Neuronal stem cell (in vitro differentiated cells): ENCODE results near the gene WDR86.

ENCODE experiments used
- DNase-seq: peaks from one replicate; pipeline ENCODE4 v3.0.0-alpha.2; 2013; ENCODE audit warnings: low spot score
- H2AFZ ChIP-seq: one replicate; pipeline ENCODE4 v1.6.1; 2013; ENCODE audit warnings: mild to moderate bottlenecking, low read length, inconsistent platforms
- H2AK5ac ChIP-seq: 2 replicates; pipeline ENCODE4 v1.6.1; 2013; ENCODE audit warnings: low read depth, mild to moderate bottlenecking, inconsistent platforms, low read length, moderate library complexity, mixed read lengths
- H2BK120ac ChIP-seq: 2 replicates; pipeline ENCODE4 v1.6.1; 2013; ENCODE audit warnings: low read depth, mild to moderate bottlenecking, inconsistent platforms, low read length, moderate library complexity, mixed read lengths
- H2BK12ac ChIP-seq: one replicate; pipeline ENCODE4 v1.6.1; 2013; ENCODE audit warnings: low read length, inconsistent platforms
- H2BK15ac ChIP-seq: 2 replicates; pipeline ENCODE4 v1.6.1; 2013; ENCODE audit warnings: mild to moderate bottlenecking, low read length, inconsistent platforms, mixed read lengths
- H2BK5ac ChIP-seq: one replicate; pipeline ENCODE4 v1.6.1; 2013; ENCODE audit warnings: inconsistent platforms, mild to moderate bottlenecking, low read length, moderate library complexity
- H3K14ac ChIP-seq: one replicate; pipeline ENCODE4 v1.6.1; 2013; ENCODE audit warnings: low read length, inconsistent platforms
- H3K18ac ChIP-seq: 2 replicates; pipeline ENCODE4 v1.6.1; 2013; ENCODE audit warnings: low read length, inconsistent platforms
- H3K23ac ChIP-seq: 2 replicates; pipeline ENCODE4 v1.6.1; 2013; ENCODE audit warnings: low read depth, mild to moderate bottlenecking, mixed read lengths, low read length, inconsistent platforms; ENCODE audit not compliant: poor library complexity
- H3K27ac ChIP-seq: replicated peaks from 3 replicates; pipeline ENCODE4 v1.5.1; 2013; ENCODE audit warnings: low read length, inconsistent platforms
- H3K27me3 ChIP-seq, 3 experiments: 2 replicates each; pipeline ENCODE4 v1.6.1; 2013; ENCODE audit warnings: low read length in 3 of 3, mild to moderate bottlenecking in 2 of 3, inconsistent platforms in 1 of 3, low read depth in 1 of 3, mixed read lengths in 1 of 3, moderate library complexity in 1 of 3; ENCODE audit not compliant: control insufficient read depth in 3 of 3, insufficient read depth in 3 of 3
- H3K36me3 ChIP-seq, 2 donors: replicated peaks in 1 of 2; 2 replicates each; pipeline ENCODE4 v1.6.1; 2013; ENCODE audit warnings: low read length in 2 of 2; ENCODE audit not compliant: control insufficient read depth in 2 of 2, insufficient read depth in 2 of 2
- H3K4ac ChIP-seq: 2 replicates; pipeline ENCODE4 v1.6.1; 2013; ENCODE audit warnings: inconsistent platforms, mild to moderate bottlenecking, low read length, moderate library complexity
- H3K4me1 ChIP-seq, 2 donors: 1 replicate in 1 of 2; 2 replicates in 1 of 2; pipeline ENCODE4 v1.6.1; 2013; ENCODE audit warnings: low read length in 2 of 2, low read depth in 1 of 2; ENCODE audit not compliant: control insufficient read depth in 2 of 2, insufficient read depth in 1 of 2
- H3K4me2 ChIP-seq: one replicate; pipeline ENCODE4 v1.6.1; 2013; ENCODE audit warnings: mild to moderate bottlenecking, low read length, inconsistent platforms; ENCODE audit not compliant: insufficient read depth, poor library complexity, severe bottlenecking
- H3K4me3 ChIP-seq, 2 donors: 2 replicates each; pipeline ENCODE4 v1.5.1; 2013; ENCODE audit warnings: low read length in 2 of 2, mild to moderate bottlenecking in 2 of 2, inconsistent platforms in 1 of 2, moderate library complexity in 1 of 2
- H3K79me1 ChIP-seq: one replicate; pipeline ENCODE4 v1.6.1; 2013; ENCODE audit warnings: low read depth, mild to moderate bottlenecking, inconsistent platforms, low read length, moderate library complexity
- H3K9ac ChIP-seq: one replicate; pipeline ENCODE4 v1.6.1; 2013; ENCODE audit warnings: mild to moderate bottlenecking, low read depth, low read length, inconsistent platforms; ENCODE audit not compliant: poor library complexity
- H3K9me3 ChIP-seq, 2 donors: replicated peaks in 1 of 2; 2 replicates each; pipeline versions ENCODE3 to v1.6.1; 2013; ENCODE audit warnings: low read length in 2 of 2, mild to moderate bottlenecking in 2 of 2, inconsistent platforms in 1 of 2, low read depth in 1 of 2, mixed read lengths in 1 of 2, moderate library complexity in 1 of 2; ENCODE audit not compliant: control insufficient read depth in 2 of 2, insufficient read depth in 1 of 2
- H4K8ac ChIP-seq: one replicate; pipeline ENCODE4 v1.6.1; 2013; ENCODE audit warnings: low read depth, mild to moderate bottlenecking, inconsistent platforms, low read length, moderate library complexity
- H4K91ac ChIP-seq: one replicate; pipeline ENCODE4 v1.6.1; 2013; ENCODE audit warnings: low read length, low read depth, mild to moderate bottlenecking, inconsistent platforms; ENCODE audit not compliant: poor library complexity
- WGBS, 2 donors: extraction: QIAGEN DNeasy Blood & Tissue Kit; methylation state at CpG; one replicate each; pipeline ENCODE4 v1.1.7; 2013; ENCODE audit warnings: missing lambda C conversion rate in 2 of 2, mixed read lengths in 1 of 2; ENCODE audit not compliant: insufficient read length in 2 of 2, insufficient replicate concordance in 1 of 2; ENCODE audit errors: extremely low coverage in 2 of 2; 5-methylcytosine and 5-hydroxymethylcytosine counted together

The WDR86 gene

GRCh38 chr7:151378496-151379192 lies 31.2 kb downstream of the WDR86 start:
- H3K14ac ChIP-seq = no peak overlapping the region
- no peak overlapping the region for H4K91ac ChIP-seq
- no peak overlapping the region for H2BK120ac ChIP-seq
- H2AFZ ChIP-seq = no peak overlapping the region
- H3K79me1 ChIP-seq = peaks cover 4% of the 10 kb centered on the region
- H3K23ac ChIP-seq = no peak overlapping the region
- H3K4me3 ChIP-seq = no peak overlapping the region
- no peak overlapping the region for H2BK12ac ChIP-seq
- no peak overlapping the region for H2AK5ac ChIP-seq
- H3K27me3 ChIP-seq = peaks cover 0 to 19% (median 9%) of the 10 kb centered on the region in 3 experiments
- H3K9me3 ChIP-seq = no peaks in the 10 kb centered on the region
- H3K4me1 ChIP-seq = peaks cover 0 to 13% of the 10 kb centered on the region in 2 donors
- no peak overlapping the region for H4K8ac ChIP-seq
- no peak overlapping the region for H3K4ac ChIP-seq
- no peak overlapping the region for H2BK15ac ChIP-seq
- no peak overlapping the region for H2BK5ac ChIP-seq
- H3K4me2 ChIP-seq = no peak overlapping the region
- no peak for DNase-seq
- H3K36me3 ChIP-seq = peaks cover 38 to 59% of the 10 kb centered on the region in 2 donors
- H3K9ac ChIP-seq = no peak overlapping the region
- H3K27ac ChIP-seq = no peak overlapping the region
- WGBS, 2 donors = no CpG with 5 or more reads among the region's 17 CpGs
- H3K18ac ChIP-seq = no peak overlapping the region

- Histone ChIP-seq H3K27me3 (peaks cover 0 to 19% (median 9%) of the 10 kb centered on the region in 3 experiments), H2BK12ac (no peak overlapping the region), H3K18ac (no peak overlapping the region), H2BK15ac (no peak overlapping the region), H3K4me3 (no peak overlapping the region), H4K8ac (no peak overlapping the region), H3K9me3 (no peaks in the 10 kb centered on the region), H3K79me1 (peaks cover 4% of the 10 kb centered on the region), H3K4me1 (peaks cover under 1 to 13% of the 10 kb centered on the region in 2 donors), H3K9ac (no peak overlapping the region), H3K36me3 (peaks cover 40 to 62% of the 10 kb centered on the region in 2 donors), H3K27ac (no peak overlapping the region), H3K14ac (no peak overlapping the region), H2BK5ac (no peak overlapping the region), H2BK120ac (no peak overlapping the region), H3K4me2 (no peak overlapping the region), H2AK5ac (no peak overlapping the region), H4K91ac (no peak overlapping the region), H3K4ac (no peak overlapping the region), H2AFZ (no peak overlapping the region), H3K23ac (no peak overlapping the region)
- no CpG with 5 or more reads among the region's 9 CpGs for WGBS, 2 donors
- no peak for DNase-seq
These were observed 31.8 kb downstream of the WDR86 start for GRCh38 chr7:151378011-151378410.

GRCh38 chr7:151377406-151377805 lies 32.4 kb downstream of the WDR86 start:
- Histone ChIP-seq H2AFZ (no peak overlapping the region), H3K23ac (peak overlapping the region; percentile 93), H4K91ac (no peak overlapping the region), H3K14ac (peak overlapping the region; percentile 5), H3K36me3 (peaks cover 40 to 66% of the 10 kb centered on the region in 2 donors), H3K79me1 (peaks cover 4% of the 10 kb centered on the region), H3K27me3 (peaks cover 0 to 13% (median 6%) of the 10 kb centered on the region in 3 experiments), H4K8ac (no peak overlapping the region), H2BK5ac (no peak overlapping the region), H3K4me3 (no peak overlapping the region), H3K9ac (no peak overlapping the region), H2AK5ac (no peak overlapping the region), H2BK15ac (no peak overlapping the region), H2BK12ac (no peak overlapping the region), H3K18ac (no peak overlapping the region), H3K9me3 (no peaks in the 10 kb centered on the region), H2BK120ac (no peak overlapping the region), H3K4me1 (peaks cover 4 to 17% of the 10 kb centered on the region in 2 donors), H3K27ac (no peak overlapping the region), H3K4ac (no peak overlapping the region), H3K4me2 (no peak overlapping the region)
- no CpG with 5 or more reads among the region's 12 CpGs for WGBS, 2 donors
- no peak for DNase-seq

GRCh38 chr7:151376218-151376902 lies 33.5 kb downstream of the WDR86 start:
- H3K79me1 ChIP-seq = peaks cover 2% of the 10 kb centered on the region
- no peak overlapping the region for H3K4me2 ChIP-seq
- peak overlapping the region; percentile 23 for H3K14ac ChIP-seq
- no CpG with 5 or more reads among the region's 33 CpGs for WGBS, 2 donors
- no peak overlapping the region for H2AFZ ChIP-seq
- no peak overlapping the region for H3K4ac ChIP-seq
- H3K27me3 ChIP-seq = peaks cover 0 to 3% (median 0%) of the 10 kb centered on the region in 3 experiments
- H3K27ac ChIP-seq = no peak overlapping the region
- no peak overlapping the region for H2AK5ac ChIP-seq
- peaks cover 43 to 70% of the 10 kb centered on the region in 2 donors for H3K36me3 ChIP-seq
- H2BK120ac ChIP-seq = no peak overlapping the region
- no peak overlapping the region for H2BK15ac ChIP-seq
- H3K4me3 ChIP-seq = no peak overlapping the region
- no peak overlapping the region for H2BK12ac ChIP-seq
- H4K8ac ChIP-seq = no peak overlapping the region
- H4K91ac ChIP-seq = no peak overlapping the region
- H3K23ac ChIP-seq = peak overlapping the region; percentile 97
- no peak overlapping the region for H3K18ac ChIP-seq
- no peak overlapping the region for H3K9ac ChIP-seq
- no peak for DNase-seq
- H3K9me3 ChIP-seq = no peaks in the 10 kb centered on the region
- H3K4me1 ChIP-seq = peaks cover 4 to 10% of the 10 kb centered on the region in 2 donors
- H2BK5ac ChIP-seq = peak overlapping the region; percentile 43
